GM20431 (cell line): ENCODE results near the gene TBCB.
"Not testable (repeated sequence)": the region's sequence is repeated elsewhere in the genome, so short reads cannot be mapped to it uniquely, and the experiment has no call there.

Source experiments
- in situ Hi-C: fragments of 300-500 bp; cut with MseI, MboI; formaldehyde crosslinking; loops from one replicate; pipeline ENCODE4 v1.15.0; 2020; ENCODE audit warnings: low sequenced_read_pairs; ENCODE audit not compliant: unreplicated experiment

TBCB gene, protein sequence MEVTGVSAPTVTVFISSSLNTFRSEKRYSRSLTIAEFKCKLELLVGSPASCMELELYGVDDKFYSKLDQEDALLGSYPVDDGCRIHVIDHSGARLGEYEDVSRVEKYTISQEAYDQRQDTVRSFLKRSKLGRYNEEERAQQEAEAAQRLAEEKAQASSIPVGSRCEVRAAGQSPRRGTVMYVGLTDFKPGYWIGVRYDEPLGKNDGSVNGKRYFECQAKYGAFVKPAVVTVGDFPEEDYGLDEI

DNA sequence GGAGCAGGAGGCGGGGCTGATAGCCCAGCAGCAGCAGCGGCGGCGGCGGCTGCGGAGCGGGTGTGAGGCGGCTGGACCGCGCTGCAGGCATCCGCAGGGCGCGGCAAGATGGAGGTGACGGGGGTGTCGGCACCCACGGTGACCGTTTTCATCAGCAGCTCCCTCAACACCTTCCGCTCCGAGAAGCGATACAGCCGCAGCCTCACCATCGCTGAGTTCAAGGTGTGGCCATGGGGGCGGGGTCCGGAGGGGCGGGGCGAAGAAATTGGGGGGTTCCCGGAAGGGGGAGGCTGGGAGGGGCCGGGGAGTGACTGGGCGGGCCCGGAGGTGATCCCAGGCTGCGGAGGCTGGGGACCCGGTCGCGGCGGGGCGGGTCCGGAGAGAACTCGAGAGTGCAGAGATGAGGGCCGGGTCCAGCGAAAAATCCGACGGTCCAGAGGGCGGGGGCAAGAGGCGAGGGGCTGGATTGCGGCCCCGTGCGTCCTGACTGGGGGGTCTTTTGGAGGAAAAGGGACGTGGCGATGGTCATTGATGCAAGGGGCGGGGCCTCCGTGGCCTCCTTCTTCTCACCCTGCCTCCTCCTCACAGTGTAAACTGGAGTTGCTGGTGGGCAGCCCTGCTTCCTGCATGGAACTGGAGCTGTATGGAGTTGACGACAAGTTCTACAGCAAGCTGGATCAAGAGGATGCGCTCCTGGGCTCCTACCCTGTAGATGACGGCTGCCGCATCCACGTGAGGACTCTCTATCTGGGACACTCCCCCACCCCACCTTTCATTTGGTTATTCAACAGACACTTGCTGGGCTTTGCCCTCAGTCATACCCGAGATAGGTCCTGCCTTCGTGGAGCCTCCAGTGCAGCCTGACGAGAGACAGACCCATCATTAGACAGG, at the start of gene TBCB:
TBCB (plus strand) TSS at position 16 of the 891 bp plus-strand sequence; CDS start at position 109, 93 bp downstream.
- in situ Hi-C loops = no loop called here

DNA sequence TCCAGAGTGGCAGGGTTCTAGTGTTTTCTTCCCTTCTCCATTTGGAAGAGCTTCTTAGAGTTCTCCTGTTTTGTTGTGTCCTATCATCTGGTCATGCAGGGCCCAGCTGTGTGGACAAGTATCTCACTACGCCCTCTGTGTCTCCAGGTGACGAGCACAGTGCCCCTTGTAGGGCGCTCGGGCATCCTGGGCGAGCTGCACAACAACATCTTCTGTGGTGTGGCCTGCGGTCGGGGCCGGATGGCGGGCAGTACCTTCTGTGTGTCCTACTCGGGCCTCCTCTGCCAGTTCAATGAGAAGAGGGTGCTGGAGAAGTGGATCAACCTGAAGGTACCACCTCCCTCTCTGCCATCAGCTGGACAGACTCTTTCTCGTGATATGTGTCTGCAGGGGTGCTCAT, 47.6 kb upstream of the TBCB start:
- in situ Hi-C loops = no loop called here

DNA sequence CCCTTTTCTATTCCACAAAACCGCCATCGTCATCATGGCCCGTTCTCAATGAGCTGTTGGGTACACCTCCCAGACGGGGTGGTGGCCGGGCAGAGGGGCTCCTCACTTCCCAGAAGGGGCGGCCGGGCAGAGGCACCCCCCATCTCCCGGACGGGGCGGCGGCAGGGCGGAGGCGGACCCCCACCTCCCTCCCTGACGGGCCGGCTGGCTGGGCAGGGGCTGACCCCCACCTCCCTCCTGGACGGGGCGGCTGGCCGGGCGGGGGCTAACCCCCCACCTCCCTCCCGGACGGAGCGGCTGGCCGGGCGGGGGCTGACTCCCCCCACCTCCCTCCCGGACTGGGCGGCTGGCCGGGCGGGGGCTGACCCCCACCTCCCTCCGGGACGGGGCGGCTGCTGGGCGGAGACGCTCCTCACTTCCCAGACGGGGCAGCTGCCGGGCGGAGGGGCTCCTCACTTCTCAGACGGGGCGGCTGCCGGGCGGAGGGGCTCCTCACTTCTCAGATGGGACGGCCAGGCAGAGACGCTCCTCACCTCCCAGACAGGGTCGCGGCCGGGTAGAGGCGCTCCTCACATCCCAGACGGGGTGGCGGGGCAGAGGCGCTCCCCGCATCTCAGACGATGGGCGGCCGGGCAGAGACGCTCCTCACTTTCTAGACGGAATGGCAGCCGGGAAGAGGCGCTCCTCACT, 46.3 kb upstream of the TBCB start:
- in situ Hi-C loops = not testable (repeated sequence)

DNA sequence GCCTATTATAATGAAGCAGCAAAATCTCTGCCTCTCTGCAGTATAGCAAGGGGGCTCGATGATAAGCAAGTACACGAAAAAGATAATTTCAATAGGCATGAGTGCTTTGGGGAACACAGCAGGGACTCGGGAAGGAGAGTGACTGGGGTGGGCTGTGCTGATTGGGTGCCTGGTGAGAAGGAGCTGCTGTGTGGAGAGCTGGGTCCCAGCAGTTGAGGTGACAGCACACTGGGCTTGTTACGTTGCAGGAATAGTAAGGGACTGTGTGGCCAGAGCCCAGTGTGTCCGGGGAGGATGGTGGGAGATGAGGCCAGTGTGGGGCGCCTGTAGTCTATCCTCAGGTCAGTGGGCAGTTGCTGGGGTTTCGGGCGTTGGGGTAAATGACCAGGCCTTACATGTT, 43.2 kb upstream of the TBCB start:
- in situ Hi-C loops = no loop called here

DNA sequence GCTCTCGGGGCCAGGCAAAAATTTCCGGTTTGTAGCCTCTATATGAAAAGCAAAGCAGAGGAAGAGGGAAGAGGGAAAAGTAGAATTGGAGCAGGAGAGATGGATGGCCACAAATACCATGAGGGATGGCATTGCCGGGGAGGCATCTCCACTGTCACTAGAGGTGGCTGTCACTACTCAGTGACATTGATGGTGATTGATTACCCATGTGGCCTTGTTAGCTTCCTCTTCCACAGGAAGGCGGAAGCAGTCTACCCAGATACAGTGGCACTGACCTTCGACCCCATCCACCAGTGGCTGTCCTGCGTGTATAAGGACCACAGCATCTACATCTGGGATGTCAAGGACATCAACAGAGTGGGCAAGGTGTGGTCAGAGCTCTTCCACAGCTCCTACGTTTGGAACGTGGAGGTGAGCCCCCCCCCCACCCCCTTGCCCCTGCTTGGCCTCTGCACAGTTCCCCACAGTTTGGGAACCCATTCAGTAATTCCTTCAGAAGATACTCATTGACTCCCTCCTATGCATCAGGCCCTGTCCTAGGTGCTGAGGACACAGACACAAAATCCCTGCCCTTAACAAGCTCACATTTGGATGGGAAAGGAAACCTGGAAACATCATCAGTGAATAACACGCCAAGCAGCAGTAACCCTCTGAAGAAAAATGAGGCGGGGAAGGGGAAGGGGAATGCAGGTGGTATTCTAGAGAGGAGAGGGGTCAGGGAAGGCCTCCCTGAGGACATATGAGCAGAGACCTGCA, 42.0 kb upstream of the TBCB start:
- in situ Hi-C loops = no loop called here

DNA sequence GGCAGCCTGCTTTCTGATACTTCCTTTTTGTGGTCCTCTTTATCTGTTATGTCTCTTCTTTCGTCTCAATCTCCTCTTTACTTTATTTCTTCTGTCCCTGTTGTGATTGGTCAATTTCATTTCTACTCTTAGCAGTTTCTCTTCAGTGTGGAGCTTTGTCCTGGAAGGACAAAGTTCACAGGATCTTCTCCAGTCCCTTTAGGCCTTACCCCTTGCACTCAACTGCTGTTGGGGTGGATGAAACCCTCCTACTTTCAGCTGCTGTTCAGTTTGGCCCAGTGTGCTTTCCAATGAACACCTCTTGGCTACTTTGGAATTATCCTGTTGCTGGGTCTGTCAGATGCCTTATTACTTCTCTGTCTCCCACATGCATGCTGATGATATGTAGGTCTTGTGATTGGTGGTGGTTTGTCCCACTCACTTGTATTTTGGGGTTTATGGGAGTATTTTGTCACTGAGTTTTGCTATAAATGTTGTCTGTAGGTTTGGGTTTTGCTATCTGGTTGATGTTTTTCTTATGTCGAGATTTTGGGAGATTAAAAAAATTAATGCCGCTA, 35.8 kb upstream of the TBCB start:
- in situ Hi-C loops = no loop called here

DNA sequence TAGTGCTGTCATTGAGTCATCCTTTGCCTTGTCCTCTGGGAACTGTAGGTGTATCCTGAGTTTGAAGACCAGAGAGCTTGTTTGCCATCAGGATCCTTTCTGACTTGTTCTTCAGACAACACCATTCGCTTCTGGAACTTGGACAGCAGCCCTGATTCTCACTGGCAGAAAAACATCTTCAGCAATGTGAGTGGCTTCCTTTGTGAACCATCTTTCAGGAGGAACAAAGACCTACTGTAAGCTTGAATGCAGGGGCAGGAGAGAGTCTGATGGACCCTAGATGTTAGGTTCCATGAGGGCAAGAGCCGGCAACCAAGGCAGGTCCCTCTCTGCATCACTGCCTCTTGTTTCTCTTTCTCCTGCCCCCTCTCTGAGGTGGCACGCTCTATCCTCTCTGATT, 33.9 kb upstream of the TBCB start:
- in situ Hi-C loops = no loop called here

DNA sequence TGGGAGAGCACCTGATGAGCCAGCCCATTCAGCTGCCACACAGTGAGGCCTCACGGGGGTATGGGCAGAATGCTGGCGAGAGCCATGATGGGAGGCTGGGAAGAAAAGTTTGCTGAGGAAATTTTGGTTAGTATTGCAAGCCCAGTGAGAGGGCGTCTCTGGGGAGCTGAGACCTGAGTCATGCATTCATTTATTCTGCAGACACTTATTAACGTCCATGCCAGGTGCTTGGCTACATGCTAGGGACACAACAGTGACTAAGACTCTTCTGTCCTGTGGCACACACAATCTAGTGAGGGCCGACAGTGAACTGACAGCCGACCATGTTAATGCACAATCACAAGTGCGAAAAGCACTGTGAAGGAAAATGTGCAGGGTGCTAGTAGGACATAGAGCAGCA, 33.4 kb upstream of the TBCB start:
- in situ Hi-C loops = no loop called here

DNA sequence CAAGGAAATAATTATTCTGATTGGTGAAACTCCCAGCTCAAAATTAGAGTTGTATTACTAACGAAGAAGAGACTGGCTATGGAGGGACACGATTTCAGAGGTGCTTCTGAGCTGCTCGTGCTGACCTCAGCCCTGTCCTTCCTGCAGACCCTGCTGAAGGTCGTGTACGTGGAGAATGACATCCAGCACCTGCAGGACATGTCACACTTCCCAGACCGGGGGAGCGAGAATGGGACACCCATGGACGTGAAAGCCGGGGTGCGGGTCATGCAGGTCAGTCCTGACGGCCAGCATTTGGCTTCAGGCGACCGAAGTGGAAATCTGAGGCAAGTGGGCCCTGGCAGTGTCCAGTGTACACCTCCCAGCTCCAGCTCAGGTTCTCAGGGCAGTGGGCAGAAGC, 32.4 kb upstream of the TBCB start:
- in situ Hi-C loops = no loop called here

DNA sequence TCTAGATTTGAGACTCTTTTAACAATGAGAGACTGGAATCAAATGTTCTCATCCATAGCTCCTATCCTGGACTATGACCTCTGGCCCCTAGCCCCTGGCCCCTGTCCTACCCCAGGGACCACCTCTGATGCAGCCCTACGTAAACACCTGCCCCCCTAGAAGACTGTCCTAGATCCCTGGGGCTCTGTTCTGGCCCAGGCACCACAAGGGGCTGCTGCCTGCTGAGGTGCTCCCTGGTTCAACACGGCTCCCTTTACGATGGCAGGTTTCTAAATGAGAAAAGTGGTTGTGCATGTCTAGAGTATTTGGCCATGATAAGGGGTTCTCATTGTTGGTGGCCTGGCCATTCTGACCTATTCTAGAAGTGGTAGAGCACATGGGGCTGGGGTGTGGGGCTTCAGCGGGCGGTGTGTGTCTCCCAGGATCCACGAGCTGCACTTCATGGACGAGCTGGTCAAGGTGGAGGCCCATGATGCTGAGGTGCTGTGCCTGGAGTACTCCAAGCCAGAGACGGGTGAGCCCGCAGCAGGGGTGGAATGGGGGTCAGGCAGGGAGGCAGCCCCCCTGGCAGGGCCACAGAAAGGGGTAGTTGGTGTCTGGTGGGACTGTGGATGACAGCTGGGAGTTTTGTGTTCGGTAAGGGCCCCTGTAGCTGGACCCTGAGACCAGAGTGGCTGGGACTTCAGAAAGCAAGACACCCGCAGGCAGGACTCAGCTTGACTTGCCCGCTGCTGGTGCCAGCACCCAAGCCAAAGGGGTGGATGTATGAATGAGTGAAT, 30.8 kb upstream of the TBCB start:
- in situ Hi-C loops = no loop called here

DNA sequence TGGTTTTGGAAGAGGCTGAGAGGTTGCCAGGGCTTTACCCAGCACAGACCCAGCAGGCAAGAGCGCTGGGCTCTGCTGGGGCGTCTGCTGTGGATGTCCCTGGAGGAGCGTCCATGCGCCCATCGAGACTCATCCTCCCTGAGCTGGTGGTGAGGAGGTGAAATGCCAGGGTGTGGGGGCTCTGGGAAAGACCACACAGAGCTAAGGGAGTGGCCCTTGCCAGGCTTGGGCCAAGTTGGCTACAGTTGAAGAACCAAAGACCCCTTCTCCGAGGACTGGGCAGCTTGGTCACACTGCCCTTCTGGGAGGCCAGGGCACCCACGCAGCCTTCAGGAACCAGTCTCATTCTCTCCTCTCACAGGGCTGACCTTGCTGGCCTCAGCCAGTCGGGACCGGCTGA, 28.9 kb upstream of the TBCB start:
- in situ Hi-C loops = no loop called here

DNA sequence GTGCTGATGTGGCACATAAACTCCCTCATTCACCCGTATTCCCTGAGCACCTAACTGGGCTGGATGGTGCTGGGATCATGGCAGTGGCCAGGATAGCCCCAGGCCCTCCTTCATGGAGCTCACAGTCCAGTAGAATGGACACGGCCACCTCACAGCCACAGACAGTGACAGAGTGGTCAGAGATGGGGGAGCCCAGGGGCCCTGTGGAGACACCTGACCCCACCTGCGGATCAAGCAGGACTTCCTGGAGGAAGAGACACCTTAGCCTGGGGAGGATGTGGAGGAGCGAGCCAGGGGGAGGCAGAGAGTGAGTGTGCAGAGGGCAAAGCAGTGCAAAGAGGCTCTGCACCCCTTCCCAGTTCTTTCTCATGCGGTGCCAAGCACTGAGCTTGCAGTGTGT, 25.4 kb upstream of the TBCB start:
- in situ Hi-C loops = no loop called here

DNA sequence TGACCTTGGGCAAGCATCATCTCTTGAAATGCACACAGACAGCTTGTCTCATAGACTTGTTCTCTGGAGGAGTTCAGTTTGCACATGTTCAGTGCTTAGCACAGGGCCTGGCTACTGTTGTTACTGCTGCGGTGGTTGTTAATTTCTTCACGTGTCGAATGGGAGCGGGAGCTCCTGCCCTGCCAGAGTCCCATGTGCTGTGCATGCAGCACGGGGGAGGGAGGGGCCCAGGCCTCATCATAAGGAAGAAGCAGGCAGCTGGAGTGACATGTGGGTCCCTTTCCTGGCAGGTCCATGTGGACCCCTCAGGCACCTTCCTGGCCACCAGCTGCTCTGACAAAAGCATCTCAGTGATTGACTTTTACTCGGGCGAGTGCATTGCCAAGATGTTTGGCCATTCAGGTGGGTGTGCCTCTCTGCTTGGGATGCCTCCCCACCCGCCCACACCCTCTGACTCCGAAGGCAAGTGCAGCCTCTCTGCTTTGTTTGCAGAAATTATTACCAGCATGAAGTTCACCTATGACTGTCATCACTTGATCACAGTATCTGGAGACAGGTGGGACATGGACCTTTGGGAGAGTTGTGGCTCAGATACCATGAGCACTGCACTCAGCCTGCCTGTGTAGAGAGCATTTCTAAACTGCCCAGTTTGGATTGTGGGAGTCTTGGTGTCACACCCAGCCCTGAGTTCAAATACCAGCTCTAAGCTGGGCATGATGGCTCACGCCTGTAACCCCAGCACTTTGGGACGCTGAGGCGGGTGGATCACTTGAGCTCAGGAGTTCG, 24.2 kb upstream of the TBCB start:
- in situ Hi-C loops = no loop called here

DNA sequence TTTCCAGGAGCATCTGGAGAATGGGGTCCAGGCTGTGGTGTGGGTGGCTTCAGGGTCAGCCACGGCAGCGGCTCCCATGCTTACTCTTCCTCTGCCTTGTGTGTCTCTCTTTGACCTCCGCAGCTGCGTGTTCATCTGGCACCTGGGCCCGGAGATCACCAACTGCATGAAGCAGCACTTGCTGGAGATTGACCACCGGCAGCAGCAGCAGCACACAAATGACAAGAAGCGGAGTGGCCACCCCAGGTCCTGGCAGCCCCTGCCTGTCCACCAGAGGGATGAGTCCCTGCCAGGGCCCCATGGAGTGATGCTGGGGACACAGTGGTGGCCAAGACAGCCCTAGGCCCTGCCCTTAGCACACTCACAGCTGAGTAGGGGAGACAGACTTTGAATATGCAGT, 22.7 kb upstream of the TBCB start:
- in situ Hi-C loops = no loop called here

DNA sequence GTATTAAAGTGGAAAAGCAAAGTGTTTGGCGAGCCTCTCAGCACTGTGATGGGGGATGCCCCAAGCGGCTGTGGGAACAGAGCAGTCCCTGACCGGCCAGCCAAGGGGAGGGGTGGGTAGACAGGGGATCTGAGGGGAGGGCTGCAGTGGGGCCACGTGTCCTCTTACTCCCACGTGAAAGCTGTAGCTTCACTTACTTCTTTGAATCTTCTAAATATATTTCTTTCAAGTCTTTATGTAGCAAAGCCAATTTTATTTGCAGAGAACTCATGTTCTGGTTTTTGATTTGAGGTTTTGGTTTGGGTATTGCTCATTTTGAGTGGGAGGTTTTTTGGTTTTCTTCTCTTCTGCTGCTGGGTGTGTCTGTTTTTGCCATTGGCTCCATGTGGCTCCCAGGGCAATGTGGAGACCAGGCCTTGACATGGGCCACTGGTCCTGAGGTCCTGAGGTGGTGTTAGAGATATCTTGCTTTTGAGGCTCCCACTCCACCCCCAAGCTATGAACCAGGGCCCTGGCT, 22.1 kb upstream of the TBCB start:
- in situ Hi-C loops = no loop called here

DNA sequence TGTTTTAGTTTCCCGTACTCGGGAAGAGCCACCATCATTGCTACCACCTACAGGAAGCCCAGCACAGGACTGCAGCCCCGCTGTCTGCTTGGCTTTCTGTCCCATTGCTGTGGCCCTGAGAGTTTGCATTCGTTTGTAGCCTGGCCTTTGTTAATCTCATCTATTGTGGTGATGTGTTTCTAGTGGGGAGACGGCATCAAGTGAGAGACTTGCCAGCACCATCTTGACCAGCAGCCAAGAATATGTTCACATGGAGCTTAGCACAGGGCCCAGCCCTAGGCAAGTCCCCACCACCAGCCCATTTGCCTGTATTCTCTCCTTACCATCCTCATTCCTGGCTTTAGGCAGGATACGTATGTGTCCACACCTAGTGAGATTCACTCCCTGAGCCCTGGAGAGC, 21.6 kb upstream of the TBCB start:
- in situ Hi-C loops = no loop called here

DNA sequence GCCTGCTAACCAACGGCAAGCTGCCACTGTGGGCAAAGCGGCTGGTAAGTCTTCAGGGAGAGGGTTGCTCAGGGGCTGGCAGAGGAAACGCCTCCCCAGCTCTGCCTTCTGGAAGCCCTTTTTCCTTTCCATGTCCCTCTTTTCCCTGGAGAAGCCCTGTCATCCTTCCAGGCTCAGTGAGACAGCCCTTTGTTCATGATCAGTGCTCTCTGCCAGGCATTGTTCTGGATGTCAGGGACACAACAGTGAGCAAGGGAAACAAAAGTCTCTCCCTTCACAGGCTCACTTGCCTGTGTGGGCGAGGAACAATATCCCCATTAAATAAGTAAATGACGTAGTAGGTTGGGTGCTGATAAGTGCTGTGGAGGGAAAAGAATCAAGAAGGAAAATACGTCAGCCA, 18.2 kb upstream of the TBCB start:
- in situ Hi-C loops = no loop called here

DNA sequence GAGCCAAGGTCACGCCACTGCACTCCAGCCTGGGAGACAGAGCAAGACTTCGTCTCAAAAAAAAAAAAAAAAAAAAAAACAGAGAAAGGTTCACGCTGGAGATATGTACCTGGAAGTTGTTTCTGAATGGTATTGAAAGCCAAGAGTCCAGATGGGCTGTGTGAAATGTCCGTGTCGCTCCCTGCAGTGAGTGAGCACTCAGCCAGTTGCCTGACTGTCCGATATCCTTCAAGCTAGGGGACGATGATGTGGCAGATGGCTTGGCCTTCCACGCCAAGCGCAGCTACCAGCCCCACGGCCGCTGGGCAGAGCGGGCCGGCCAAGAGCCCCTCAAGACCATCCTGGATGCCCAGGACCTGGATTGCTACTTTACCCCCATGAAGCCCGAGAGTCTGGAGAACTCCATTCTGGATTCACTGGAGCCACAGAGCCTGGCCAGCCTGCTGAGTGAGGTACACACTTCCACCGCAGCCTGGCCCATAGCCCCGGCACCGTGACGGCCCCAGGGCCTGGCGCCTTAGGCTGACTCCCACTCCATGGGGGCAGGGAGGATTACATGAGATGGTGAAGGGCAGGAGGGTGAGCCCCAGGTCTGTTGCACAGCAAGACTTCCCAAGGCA, 16.0 kb upstream of the TBCB start:
- in situ Hi-C loops = no loop called here
